HG03521 (cell line): ENCODE data around the gene UBE2N.
"Not testable (repeated sequence)": the region's sequence is repeated elsewhere in the genome, so short reads cannot be mapped to it uniquely, and the experiment has no call there.

ENCODE experiments used
- ATAC-seq: cut with Tn5 transposase; IDR thresholded peaks from one replicate; pipeline ENCODE4 v1.9.1; 2021; ENCODE audit warnings: mild to moderate bottlenecking, moderate library complexity; ENCODE audit not compliant: unreplicated experiment

The UBE2N gene

GRCh38 chr12:93381976-93382437, 59.7 kb downstream of the UBE2N start:
- ATAC-seq: not testable (repeated sequence)

GRCh38 chr12:93381161-93381975, 60.4 kb downstream of the UBE2N start:
- ATAC-seq: no peak

GRCh38 chr12:93380480-93381121, 61.1 kb downstream of the UBE2N start:
- ATAC-seq: no peak

GRCh38 chr12:93379981-93380361, 61.8 kb downstream of the UBE2N start:
- ATAC-seq: no peak

- no peak for ATAC-seq
These were observed 62.3 kb downstream of the UBE2N start for GRCh38 chr12:93379326-93379980.

- ATAC-seq: no peak
These were observed 62.8 kb downstream of the UBE2N start for GRCh38 chr12:93378998-93379325.

- peak; percentile 30 for ATAC-seq
These were observed 63.4 kb downstream of the UBE2N start for GRCh38 chr12:93378196-93378997.

GRCh38 chr12:93377252-93378195, 64.2 kb downstream of the UBE2N start, which contains the start of gene NUDT4:
Gene NUDT4 (plus strand): TSS chr12:93377925. CDS start chr12:93378323, 398 bp downstream.
- peak; percentile 72 for ATAC-seq

- ATAC-seq: no peak
These were observed 65.1 kb downstream of the UBE2N start for GRCh38 chr12:93376436-93377251.

GRCh38 chr12:93375906-93376305, 65.8 kb downstream of the UBE2N start:
- ATAC-seq: no peak

- ATAC-seq: no peak
These were observed 67.6 kb downstream of the UBE2N start for GRCh38 chr12:93373961-93374656.

GRCh38 chr12:93370947-93371346, 70.8 kb downstream of the UBE2N start:
- ATAC-seq: no peak

GRCh38 chr12:93369505-93369904, 72.2 kb downstream of the UBE2N start:
- no peak for ATAC-seq

GRCh38 chr12:93368766-93369165, 73.0 kb downstream of the UBE2N start:
- no peak for ATAC-seq

- no peak for ATAC-seq
These were observed 75.3 kb downstream of the UBE2N start for GRCh38 chr12:93366422-93366821.

GRCh38 chr12:93365616-93366405, 75.9 kb downstream of the UBE2N start:
- ATAC-seq: no peak

GRCh38 chr12:93363841-93364297, 77.9 kb downstream of the UBE2N start:
- ATAC-seq: no peak
